ENCODE results near the gene FAM184A. TPM values are rescaled to one million over a fixed set of nuclear protein-coding genes. Genes with fewer than 3 reads are reported as not detected.

Gene FAM184A
- total and polyA plus RNA-seq, 2 experiments from 2014 or later: 0.25 TPM; not detected in 1

DNA sequence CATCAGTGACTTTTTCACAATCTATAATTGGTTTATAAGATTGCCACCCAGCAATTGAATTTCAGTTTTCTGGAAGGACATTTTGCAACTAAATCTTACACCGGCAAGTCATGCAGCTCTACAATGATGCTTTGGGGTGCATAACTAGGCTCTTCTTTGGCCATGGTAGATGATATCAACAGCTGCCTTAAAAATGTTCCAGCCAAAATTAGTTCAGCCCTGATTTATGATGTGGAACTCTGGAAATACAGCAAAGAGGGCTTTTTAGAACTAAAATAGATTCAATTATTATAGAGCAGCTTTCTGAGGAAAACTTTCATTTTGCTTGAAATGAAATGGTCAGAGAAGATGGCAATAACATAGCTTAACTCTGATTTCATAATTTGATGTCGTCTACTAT is 125.1 kb downstream of the FAM184A start:
- no peaks in the 10 kb centered on the region for H3K36me3 ChIP-seq (ENCODE audit: low read depth)
- no peaks in the 10 kb centered on the region for H3F3A ChIP-seq (ENCODE audit: insufficient read depth)

GRCh38 chr6:118952683-118953082 is 125.8 kb downstream of the FAM184A start:
- Histone ChIP-seq H3K4me2 (ENCODE audit: unreplicated experiment) (no peak overlapping the region), H3F3A (ENCODE audit: insufficient read depth) (no peaks in the 10 kb centered on the region), H3K36me3 (ENCODE audit: low read depth) (no peaks in the 10 kb centered on the region), H3K9me3 (ENCODE audit: low read depth) (no peaks in the 10 kb centered on the region), H3K9ac (no peak overlapping the region), H4K20me1 (ENCODE audit: insufficient read depth) (no peaks in the 10 kb centered on the region), H3K79me2 (ENCODE audit: insufficient read depth) (no peaks in the 10 kb centered on the region), H3K9me2 (ENCODE audit: insufficient read depth) (no peaks in the 10 kb centered on the region), H2AFZ (no peak overlapping the region), H3K4me3 (no peak overlapping the region), H3K27me3 (replicated peaks; ENCODE audit: insufficient read depth) (no peaks in the 10 kb centered on the region), H3K4me1 (ENCODE audit: insufficient read depth) (no peaks in the 10 kb centered on the region), H3K27ac (no peak overlapping the region)
- WGBS, 2 experiments (ENCODE audit: low coverage in 1 of 2, low lambda C conversion rate in 2 of 2, missing lambda C conversion rate in 2 of 2): 84 to 91% methylated on average over 2 of the region's 2 CpGs
- no peak for TF ChIP-seq EZH2 (IDR thresholded peaks at IDR 0.05; ENCODE audit: insufficient read depth, poor library complexity, severe bottlenecking)
- no peak for TF ChIP-seq EZH2phosphoT487 (IDR thresholded peaks at IDR 0.05; ENCODE audit: insufficient read depth, low read depth)
- in situ Hi-C loops (cut with MboI): no loop called here
- no peak for DNase-seq

More for the DNA sequence above, 125.1 kb downstream of the FAM184A start:
- no peaks in the 10 kb centered on the region for H3K27me3 ChIP-seq (replicated peaks; ENCODE audit: insufficient read depth)
- no peaks in the 10 kb centered on the region for H4K20me1 ChIP-seq (ENCODE audit: insufficient read depth)
- no peaks in the 10 kb centered on the region for H3K4me1 ChIP-seq (ENCODE audit: insufficient read depth)
- no peaks in the 10 kb centered on the region for H3K9me2 ChIP-seq (ENCODE audit: insufficient read depth)
- no peak overlapping the region for H3K4me2 ChIP-seq (ENCODE audit: unreplicated experiment)
- DNase-seq: no peak
- no peak overlapping the region for H2AFZ ChIP-seq
- in situ Hi-C loops (cut with MboI): no loop called here
- H3K4me3 ChIP-seq: no peak overlapping the region
- no peaks in the 10 kb centered on the region for H3K9me3 ChIP-seq (ENCODE audit: low read depth)
- TF ChIP-seq EZH2phosphoT487 (IDR thresholded peaks at IDR 0.05; ENCODE audit: insufficient read depth, low read depth) (no peak), EZH2 (IDR thresholded peaks at IDR 0.05; ENCODE audit: insufficient read depth, poor library complexity, severe bottlenecking) (no peak)
- no peaks in the 10 kb centered on the region for H3K79me2 ChIP-seq (ENCODE audit: insufficient read depth)
- 36 to 42% methylated on average over 2 of the region's 2 CpGs for WGBS, 2 experiments (ENCODE audit: low coverage in 1 of 2, low lambda C conversion rate in 2 of 2, missing lambda C conversion rate in 2 of 2)
- no peak overlapping the region for H3K9ac ChIP-seq
- no peak overlapping the region for H3K27ac ChIP-seq

GRCh38 chr6:118945217-118945616 is 133.2 kb downstream of the FAM184A start:
- Histone ChIP-seq H3K4me1 (ENCODE audit: insufficient read depth) (no peaks in the 10 kb centered on the region), H3K4me3 (no peak overlapping the region), H2AFZ (no peak overlapping the region), H3K27me3 (replicated peaks; ENCODE audit: insufficient read depth) (no peaks in the 10 kb centered on the region), H3K9ac (no peak overlapping the region), H3K79me2 (ENCODE audit: insufficient read depth) (no peaks in the 10 kb centered on the region), H3K4me2 (ENCODE audit: unreplicated experiment) (no peak overlapping the region), H3K27ac (no peak overlapping the region), H3F3A (ENCODE audit: insufficient read depth) (no peaks in the 10 kb centered on the region), H3K9me3 (ENCODE audit: low read depth) (no peaks in the 10 kb centered on the region), H4K20me1 (ENCODE audit: insufficient read depth) (no peaks in the 10 kb centered on the region), H3K9me2 (ENCODE audit: insufficient read depth) (no peaks in the 10 kb centered on the region), H3K36me3 (ENCODE audit: low read depth) (no peaks in the 10 kb centered on the region)
- in situ Hi-C loops (cut with MboI): no loop called here
- DNase-seq: no peak
- TF ChIP-seq EZH2 (IDR thresholded peaks at IDR 0.05; ENCODE audit: insufficient read depth, poor library complexity, severe bottlenecking) (no peak), EZH2phosphoT487 (IDR thresholded peaks at IDR 0.05; ENCODE audit: insufficient read depth, low read depth) (no peak)

DNA sequence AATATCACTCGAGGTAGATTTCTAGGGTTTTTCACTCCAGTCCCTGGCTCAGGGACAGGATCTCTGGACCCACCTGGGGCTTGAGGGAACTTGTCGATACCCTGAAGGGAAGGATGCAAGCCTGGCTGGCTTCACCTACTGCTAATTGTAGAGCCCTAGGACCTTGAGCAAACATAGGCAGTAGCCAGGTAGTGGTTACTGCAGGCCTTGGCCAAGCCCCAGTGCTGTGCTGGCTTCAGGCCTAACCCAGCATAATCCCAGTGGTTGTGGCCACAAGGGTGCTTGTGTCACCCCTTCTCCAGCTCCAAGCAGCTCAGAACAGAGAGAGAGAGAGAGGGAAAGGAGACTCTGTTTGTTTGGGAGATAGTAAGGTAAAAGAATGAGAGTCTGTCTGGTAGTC is 137.7 kb downstream of the FAM184A start:
- WGBS, 2 experiments (ENCODE audit: low coverage in 1 of 2, low lambda C conversion rate in 2 of 2, missing lambda C conversion rate in 2 of 2): 93 to 100% methylated on average over 2 of the region's 2 CpGs
- in situ Hi-C loops (cut with MboI): no loop called here
- TF ChIP-seq EZH2phosphoT487 (IDR thresholded peaks at IDR 0.05; ENCODE audit: insufficient read depth, low read depth) (no peak), EZH2 (IDR thresholded peaks at IDR 0.05; ENCODE audit: insufficient read depth, poor library complexity, severe bottlenecking) (no peak)

DNA sequence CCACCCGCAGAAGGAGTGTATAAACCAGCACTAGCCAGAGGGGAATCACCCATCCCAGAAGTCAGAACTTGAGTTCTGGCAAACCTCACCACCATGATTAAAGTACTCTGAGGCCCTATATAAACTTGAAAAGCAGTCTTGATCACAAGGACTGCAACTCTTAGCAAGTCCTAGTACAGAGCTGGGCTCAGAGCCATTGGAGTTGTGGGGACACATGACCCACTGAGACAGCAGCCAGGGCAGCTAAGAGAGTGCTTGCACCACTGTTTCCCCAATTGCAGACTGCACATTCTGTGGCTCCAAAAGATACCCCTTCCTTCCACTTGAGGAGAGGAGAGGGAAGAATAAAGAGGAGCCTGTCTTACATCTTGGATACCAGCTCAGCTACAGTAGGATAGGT is 138.8 kb downstream of the FAM184A start:
- no peak overlapping the region for H3K4me2 ChIP-seq (ENCODE audit: unreplicated experiment)
- H3F3A ChIP-seq (ENCODE audit: insufficient read depth): no peaks in the 10 kb centered on the region
- H3K27ac ChIP-seq: no peak overlapping the region
- H3K9ac ChIP-seq: no peak overlapping the region
- no peak for DNase-seq
- no peaks in the 10 kb centered on the region for H3K27me3 ChIP-seq (replicated peaks; ENCODE audit: insufficient read depth)
- H3K4me1 ChIP-seq (ENCODE audit: insufficient read depth): no peaks in the 10 kb centered on the region
- 91 to 94% methylated on average over 1 of the region's 1 CpG for WGBS, 2 experiments (ENCODE audit: low coverage in 1 of 2, low lambda C conversion rate in 2 of 2, missing lambda C conversion rate in 2 of 2)
- no peaks in the 10 kb centered on the region for H3K9me3 ChIP-seq (ENCODE audit: low read depth)
- in situ Hi-C loops (cut with MboI): no loop called here
- no peaks in the 10 kb centered on the region for H3K36me3 ChIP-seq (ENCODE audit: low read depth)
- H2AFZ ChIP-seq: no peak overlapping the region
- H4K20me1 ChIP-seq (ENCODE audit: insufficient read depth): no peaks in the 10 kb centered on the region
- no peaks in the 10 kb centered on the region for H3K9me2 ChIP-seq (ENCODE audit: insufficient read depth)
- no peaks in the 10 kb centered on the region for H3K79me2 ChIP-seq (ENCODE audit: insufficient read depth)
- no peak overlapping the region for H3K4me3 ChIP-seq
- TF ChIP-seq EZH2phosphoT487 (IDR thresholded peaks at IDR 0.05; ENCODE audit: insufficient read depth, low read depth): no peak

More for the DNA sequence above, 137.7 kb downstream of the FAM184A start:
- Histone ChIP-seq H3F3A (ENCODE audit: insufficient read depth) (no peaks in the 10 kb centered on the region), H3K27ac (no peak overlapping the region), H3K4me1 (ENCODE audit: insufficient read depth) (no peaks in the 10 kb centered on the region), H3K9ac (no peak overlapping the region), H3K36me3 (ENCODE audit: low read depth) (no peaks in the 10 kb centered on the region), H3K9me3 (ENCODE audit: low read depth) (no peaks in the 10 kb centered on the region), H3K4me3 (no peak overlapping the region), H3K79me2 (ENCODE audit: insufficient read depth) (no peaks in the 10 kb centered on the region), H2AFZ (no peak overlapping the region), H4K20me1 (ENCODE audit: insufficient read depth) (no peaks in the 10 kb centered on the region), H3K27me3 (replicated peaks; ENCODE audit: insufficient read depth) (no peaks in the 10 kb centered on the region), H3K9me2 (ENCODE audit: insufficient read depth) (no peaks in the 10 kb centered on the region), H3K4me2 (ENCODE audit: unreplicated experiment) (no peak overlapping the region)
- DNase-seq: no peak

Data from GM23248 (cell line).